Neural cell (in vitro differentiated cells): ENCODE measurements around the gene CA9. TPM values are rescaled to one million over a fixed set of nuclear protein-coding genes. Genes with fewer than 3 reads are reported as not detected.

Experiments
- H2AFZ ChIP-seq: fragments of 200-600, 300-800 bp; sonication (generic), shearing (Covaris generic); 2 replicates; pipeline ENCODE4 v1.6.0; 2014; ENCODE audit warnings: low read depth, mild to moderate bottlenecking, antibody characterized with exemption, low read length, moderate library complexity
- H3F3A ChIP-seq: fragments of 200-600 bp; shearing (Covaris generic); 2 replicates; pipeline ENCODE4 v1.6.1; 2016; ENCODE audit warnings: mild to moderate bottlenecking, moderate library complexity, mixed read lengths, antibody characterized with exemption, low read length; ENCODE audit not compliant: insufficient read depth, poor library complexity, severe bottlenecking
- H3K27ac ChIP-seq: fragments of 200-600, 300-800 bp; sonication (generic), shearing (Covaris generic); 2 replicates; pipeline ENCODE4 v1.5.1; 2014; ENCODE audit warnings: mild to moderate bottlenecking, low read length, moderate library complexity
- H3K27me3 ChIP-seq: fragments of 300-800, 200-600 bp; sonication (generic), shearing (Covaris generic); 2 replicates; pipeline ENCODE4 v1.6.0; 2014; ENCODE audit warnings: mild to moderate bottlenecking, low read depth, low read length, moderate library complexity; ENCODE audit not compliant: insufficient read depth
- H3K36me3 ChIP-seq: fragments of 300-800, 200-600 bp; sonication (generic), shearing (Covaris generic); 2 replicates; pipeline ENCODE4 v1.5.1; 2014; ENCODE audit warnings: mild to moderate bottlenecking, antibody characterized with exemption, low read length, moderate library complexity; ENCODE audit not compliant: insufficient read depth
- H3K4me2 ChIP-seq: fragments of 300-800, 200-600 bp; sonication (generic), shearing (Covaris generic); 2 replicates; pipeline ENCODE4 v1.6.0; 2014; ENCODE audit warnings: mild to moderate bottlenecking, low read length
- H3K4me3 ChIP-seq: fragments of 300-800, 200-600 bp; sonication (generic), shearing (Covaris generic); 2 replicates; pipeline ENCODE4 v1.5.1; 2014; ENCODE audit warnings: mild to moderate bottlenecking, low read length, moderate library complexity
- H3K79me2 ChIP-seq: fragments of 200-600 bp; shearing (Covaris generic); replicated peaks from 2 replicates; pipeline ENCODE4 v1.6.0; 2014; ENCODE audit warnings: mild to moderate bottlenecking, low read length, moderate library complexity; ENCODE audit not compliant: insufficient read depth
- H3K9ac ChIP-seq: fragments of 300-800, 200-600 bp; sonication (generic), shearing (Covaris generic); 2 replicates; pipeline ENCODE4 v1.6.1; 2016; ENCODE audit warnings: mild to moderate bottlenecking, low read length, mixed read lengths
- H3K9me2 ChIP-seq: fragments of 200-600 bp; shearing (Covaris generic); 2 replicates; pipeline ENCODE4 v1.6.1; 2016; ENCODE audit warnings: mild to moderate bottlenecking, low read length, mixed read lengths; ENCODE audit not compliant: insufficient read depth
- H3K9me3 ChIP-seq: fragments of 200-600, 300-800 bp; sonication (generic), shearing (Covaris generic); 2 replicates; pipeline ENCODE4 v1.6.1; 2016; ENCODE audit warnings: mild to moderate bottlenecking, mixed run types, low read length, moderate library complexity, mixed read lengths
- H4K20me1 ChIP-seq: fragments of 200-600 bp; shearing (Covaris generic); 2 replicates; pipeline ENCODE4 v1.6.1; 2016; ENCODE audit warnings: mild to moderate bottlenecking, mixed run types; ENCODE audit not compliant: insufficient read depth
- EP300 ChIP-seq: fragments of 450-650 bp; conservative IDR thresholded peaks from 2 replicates; pipeline ENCODE4 v1.6.1; 2014; ENCODE audit warnings: antibody characterized with exemption, mild to moderate bottlenecking, moderate library complexity; ENCODE audit not compliant: poor library complexity, severe bottlenecking
- EZH2 ChIP-seq: fragments of 200-600, 300-800 bp; shearing (Covaris generic), sonication (generic); IDR thresholded peaks from 2 replicates; pipeline ENCODE4 v1.6.1; 2014; ENCODE audit warnings: antibody characterized with exemption, low read length, borderline replicate concordance, mild to moderate bottlenecking; ENCODE audit not compliant: insufficient read depth, poor library complexity, severe bottlenecking
- MXI1 ChIP-seq: fragments of 450-650 bp; conservative IDR thresholded peaks from 2 replicates; pipeline ENCODE4 v1.6.1; 2014; ENCODE audit warnings: antibody characterized with exemption, mild to moderate bottlenecking; ENCODE audit not compliant: poor library complexity, severe bottlenecking
- POLR2AphosphoS5 ChIP-seq: IDR thresholded peaks from 2 replicates; pipeline ENCODE4 v1.6.1; 2012
- RAD21 ChIP-seq: fragments of 450-650 bp; conservative IDR thresholded peaks from 2 replicates; pipeline ENCODE4 v1.6.1; 2014; ENCODE audit warnings: antibody characterized with exemption, mild to moderate bottlenecking, moderate library complexity
- TAF1 ChIP-seq: IDR thresholded peaks from 2 replicates; pipeline ENCODE4 v1.6.1; 2012; ENCODE audit warnings: low read depth
- polyA plus RNA-seq: library from polyadenylated mRNA; depleted of rRNA; stranded (reverse); fragments of >200 nt; gene quantifications from 2 replicates; pipeline ENCODE4 v1.2.3, GENCODE V29; 2014
- TF ChIP-seq, protein P1 (sequence below): IDR thresholded peaks from 2 replicates; pipeline ENCODE4 v1.6.1; 2012; ENCODE audit warnings: borderline replicate concordance
- TF ChIP-seq, protein P2 (sequence below): fragments of 450-650 bp; IDR thresholded peaks from 2 replicates; pipeline ENCODE4 v1.5.1; 2014; ENCODE audit warnings: antibody characterized with exemption, mild to moderate bottlenecking, moderate library complexity; ENCODE audit not compliant: poor library complexity, severe bottlenecking

The CA9 gene
- polyA plus RNA-seq, 1 donor from 2014 or later: not detected

DNA sequence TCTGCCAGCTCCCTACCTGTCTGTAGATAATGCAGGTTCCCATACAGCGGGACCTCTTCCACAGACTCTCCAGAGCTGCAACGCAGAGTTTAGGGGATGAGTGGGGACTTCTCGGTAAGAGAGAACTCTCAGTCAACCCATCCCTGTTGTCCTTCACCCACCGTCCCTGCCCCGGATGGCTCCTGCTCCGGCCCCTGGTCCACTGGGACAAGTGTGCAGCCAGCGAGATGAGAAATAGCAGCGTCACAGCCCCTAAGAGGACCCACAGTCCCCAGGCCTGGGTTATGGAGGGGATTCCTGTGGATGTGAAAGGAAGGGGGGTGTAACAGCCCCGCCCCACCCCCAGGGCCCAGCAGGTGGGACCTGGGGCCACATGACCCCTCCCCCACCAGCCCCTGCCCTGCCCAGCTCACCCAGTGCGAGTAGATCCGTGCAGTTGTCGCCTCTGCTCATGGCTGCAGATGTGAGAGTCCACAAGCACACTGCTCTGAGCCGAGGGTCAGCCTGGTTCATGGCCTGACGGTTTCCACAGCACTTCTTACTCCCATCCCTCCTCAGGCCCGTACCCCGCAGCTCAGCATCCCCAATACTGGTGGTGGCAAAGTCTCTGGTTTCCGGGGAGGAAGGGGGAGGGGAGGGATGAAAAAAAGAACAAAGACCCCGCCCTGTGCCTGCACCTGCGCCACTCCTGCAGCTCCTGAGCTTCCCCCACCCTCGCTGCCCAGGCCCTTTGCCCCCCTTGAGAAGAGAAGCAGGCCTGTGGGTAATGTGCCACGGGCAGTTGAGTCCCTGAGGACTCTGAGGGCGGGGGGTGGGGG is 23.2 kb upstream of the CA9 start, which contains the start of gene SIT1:
Gene SIT1, minus strand, starts transcription at position 591 of the 818 bp plus-strand sequence. Its CDS starts 78 bp downstream, at position 513.
- Histone ChIP-seq H3K79me2 (no peaks in the 10 kb centered on the region), H3K4me2 (no peak within 1 kb of the TSS), H3K9me3 (no peaks in the 10 kb centered on the region), H3K9ac (no peak within 1 kb of the TSS), H3K27me3 (no peaks in the 10 kb centered on the region), H4K20me1 (no peaks in the 10 kb centered on the region), H3K36me3 (no peaks in the 10 kb centered on the region), H3K27ac (no peak within 1 kb of the TSS), H3K9me2 (no peaks in the 10 kb centered on the region), H3K4me3 (no peak within 1 kb of the TSS), H3F3A (no peaks in the 10 kb centered on the region), H2AFZ (no peak within 1 kb of the TSS)
- TF ChIP-seq, protein P1, sequence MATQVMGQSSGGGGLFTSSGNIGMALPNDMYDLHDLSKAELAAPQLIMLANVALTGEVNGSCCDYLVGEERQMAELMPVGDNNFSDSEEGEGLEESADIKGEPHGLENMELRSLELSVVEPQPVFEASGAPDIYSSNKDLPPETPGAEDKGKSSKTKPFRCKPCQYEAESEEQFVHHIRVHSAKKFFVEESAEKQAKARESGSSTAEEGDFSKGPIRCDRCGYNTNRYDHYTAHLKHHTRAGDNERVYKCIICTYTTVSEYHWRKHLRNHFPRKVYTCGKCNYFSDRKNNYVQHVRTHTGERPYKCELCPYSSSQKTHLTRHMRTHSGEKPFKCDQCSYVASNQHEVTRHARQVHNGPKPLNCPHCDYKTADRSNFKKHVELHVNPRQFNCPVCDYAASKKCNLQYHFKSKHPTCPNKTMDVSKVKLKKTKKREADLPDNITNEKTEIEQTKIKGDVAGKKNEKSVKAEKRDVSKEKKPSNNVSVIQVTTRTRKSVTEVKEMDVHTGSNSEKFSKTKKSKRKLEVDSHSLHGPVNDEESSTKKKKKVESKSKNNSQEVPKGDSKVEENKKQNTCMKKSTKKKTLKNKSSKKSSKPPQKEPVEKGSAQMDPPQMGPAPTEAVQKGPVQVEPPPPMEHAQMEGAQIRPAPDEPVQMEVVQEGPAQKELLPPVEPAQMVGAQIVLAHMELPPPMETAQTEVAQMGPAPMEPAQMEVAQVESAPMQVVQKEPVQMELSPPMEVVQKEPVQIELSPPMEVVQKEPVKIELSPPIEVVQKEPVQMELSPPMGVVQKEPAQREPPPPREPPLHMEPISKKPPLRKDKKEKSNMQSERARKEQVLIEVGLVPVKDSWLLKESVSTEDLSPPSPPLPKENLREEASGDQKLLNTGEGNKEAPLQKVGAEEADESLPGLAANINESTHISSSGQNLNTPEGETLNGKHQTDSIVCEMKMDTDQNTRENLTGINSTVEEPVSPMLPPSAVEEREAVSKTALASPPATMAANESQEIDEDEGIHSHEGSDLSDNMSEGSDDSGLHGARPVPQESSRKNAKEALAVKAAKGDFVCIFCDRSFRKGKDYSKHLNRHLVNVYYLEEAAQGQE: no peak
- no peak for TF ChIP-seq EP300
- no peak for TF ChIP-seq EZH2
- no peak for TF ChIP-seq MXI1
- no peak for TF ChIP-seq TAF1
- no peak for TF ChIP-seq RAD21
- no peak for TF ChIP-seq POLR2AphosphoS5
- TF ChIP-seq, protein P2, sequence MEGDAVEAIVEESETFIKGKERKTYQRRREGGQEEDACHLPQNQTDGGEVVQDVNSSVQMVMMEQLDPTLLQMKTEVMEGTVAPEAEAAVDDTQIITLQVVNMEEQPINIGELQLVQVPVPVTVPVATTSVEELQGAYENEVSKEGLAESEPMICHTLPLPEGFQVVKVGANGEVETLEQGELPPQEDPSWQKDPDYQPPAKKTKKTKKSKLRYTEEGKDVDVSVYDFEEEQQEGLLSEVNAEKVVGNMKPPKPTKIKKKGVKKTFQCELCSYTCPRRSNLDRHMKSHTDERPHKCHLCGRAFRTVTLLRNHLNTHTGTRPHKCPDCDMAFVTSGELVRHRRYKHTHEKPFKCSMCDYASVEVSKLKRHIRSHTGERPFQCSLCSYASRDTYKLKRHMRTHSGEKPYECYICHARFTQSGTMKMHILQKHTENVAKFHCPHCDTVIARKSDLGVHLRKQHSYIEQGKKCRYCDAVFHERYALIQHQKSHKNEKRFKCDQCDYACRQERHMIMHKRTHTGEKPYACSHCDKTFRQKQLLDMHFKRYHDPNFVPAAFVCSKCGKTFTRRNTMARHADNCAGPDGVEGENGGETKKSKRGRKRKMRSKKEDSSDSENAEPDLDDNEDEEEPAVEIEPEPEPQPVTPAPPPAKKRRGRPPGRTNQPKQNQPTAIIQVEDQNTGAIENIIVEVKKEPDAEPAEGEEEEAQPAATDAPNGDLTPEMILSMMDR: no peak

DNA sequence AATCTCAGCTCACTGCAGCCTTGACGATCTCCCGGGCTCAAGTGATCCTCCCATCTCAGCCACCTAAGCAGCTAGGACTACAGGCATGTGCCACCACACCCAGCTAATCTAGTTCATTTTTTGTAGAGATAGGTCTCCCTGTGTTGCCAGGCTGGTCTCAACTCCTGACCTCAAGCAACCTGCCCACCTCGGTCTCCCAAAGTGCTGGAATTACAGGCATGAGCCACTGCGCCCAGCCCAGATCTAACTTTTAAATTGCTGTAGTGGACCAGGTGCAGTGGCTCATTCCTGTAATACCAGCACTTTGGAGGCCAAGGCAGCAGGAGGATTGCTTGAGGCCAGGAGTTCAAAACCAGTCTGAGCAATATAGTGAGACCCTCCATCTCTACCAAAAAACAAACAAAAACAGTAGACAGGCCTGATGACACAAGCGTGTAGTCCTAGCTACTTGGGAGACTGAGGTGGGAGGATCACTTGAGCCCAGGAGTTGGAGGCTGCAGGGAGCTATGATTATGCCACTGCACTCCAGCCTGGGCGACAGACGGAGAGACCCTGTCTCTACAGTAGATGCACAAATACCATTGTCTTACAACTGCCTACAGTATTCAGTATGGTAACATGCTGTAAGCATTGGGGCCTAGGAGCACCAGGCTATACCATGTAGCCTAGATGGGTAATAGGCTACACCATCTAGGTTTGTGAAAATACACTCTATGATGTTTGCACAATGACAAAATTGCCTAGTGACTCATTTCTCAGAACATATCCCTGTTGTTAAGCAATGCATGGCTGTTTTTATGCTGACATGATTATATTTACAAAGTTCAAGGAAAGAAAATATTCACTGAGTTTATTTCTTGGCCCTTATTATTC is 21.5 kb upstream of the CA9 start:
- no peaks in the 10 kb centered on the region for H3F3A ChIP-seq
- no peaks in the 10 kb centered on the region for H3K9me2 ChIP-seq
- H3K27ac ChIP-seq: no peak overlapping the region
- no peak overlapping the region for H3K9ac ChIP-seq
- no peak for TF ChIP-seq POLR2AphosphoS5
- TF ChIP-seq, protein P1: no peak
- H3K27me3 ChIP-seq: no peaks in the 10 kb centered on the region
- H4K20me1 ChIP-seq: no peaks in the 10 kb centered on the region
- H3K36me3 ChIP-seq: no peaks in the 10 kb centered on the region
- no peak overlapping the region for H3K4me3 ChIP-seq
- no peaks in the 10 kb centered on the region for H3K79me2 ChIP-seq
- no peak overlapping the region for H3K4me2 ChIP-seq
- no peak overlapping the region for H2AFZ ChIP-seq
- H3K9me3 ChIP-seq: no peaks in the 10 kb centered on the region
